ENCODE measurements around the gene AZIN2. TPM values are rescaled to one million over a fixed set of nuclear protein-coding genes. Genes with fewer than 3 reads are reported as not detected.

AZIN2 gene
- total and polyA plus RNA-seq, 2 donors = 1.7 to 4.2 TPM

- H3K36me3 ChIP-seq (ENCODE audit: control insufficient read depth in 2 of 2, insufficient read depth in 2 of 2, low read length in 1 of 2) = peaks cover 7 to 23% of the 10 kb centered on the region in 2 donors
- no peak overlapping the region for H3K27ac ChIP-seq (ENCODE audit: low read depth in 1 of 2, low read length in 1 of 2)
- WGBS = 98% methylated on average over 26 of the region's 26 CpGs
- H3K4me1 ChIP-seq (ENCODE audit: control insufficient read depth in 2 of 2, insufficient read depth in 2 of 2, low read length in 2 of 2) = no peaks in the 10 kb centered on the region
- no peaks in the 10 kb centered on the region for H3K27me3 ChIP-seq (ENCODE audit: control insufficient read depth in 2 of 2, insufficient read depth in 1 of 2, low read length in 1 of 2)
- H3K9me3 ChIP-seq (ENCODE audit: control insufficient read depth in 2 of 2, insufficient read depth in 1 of 2, low read length in 1 of 2) = no peaks in the 10 kb centered on the region
- H3K4me3 ChIP-seq (ENCODE audit: low read length in 2 of 2) = no peak overlapping the region
- DNase-seq (ENCODE audit: low read depth in 6 of 9, low spot score in 9 of 9) = no peak
These were observed 78.6 kb downstream of the AZIN2 start for GRCh38 chr1:33159577-33159976.

DNA sequence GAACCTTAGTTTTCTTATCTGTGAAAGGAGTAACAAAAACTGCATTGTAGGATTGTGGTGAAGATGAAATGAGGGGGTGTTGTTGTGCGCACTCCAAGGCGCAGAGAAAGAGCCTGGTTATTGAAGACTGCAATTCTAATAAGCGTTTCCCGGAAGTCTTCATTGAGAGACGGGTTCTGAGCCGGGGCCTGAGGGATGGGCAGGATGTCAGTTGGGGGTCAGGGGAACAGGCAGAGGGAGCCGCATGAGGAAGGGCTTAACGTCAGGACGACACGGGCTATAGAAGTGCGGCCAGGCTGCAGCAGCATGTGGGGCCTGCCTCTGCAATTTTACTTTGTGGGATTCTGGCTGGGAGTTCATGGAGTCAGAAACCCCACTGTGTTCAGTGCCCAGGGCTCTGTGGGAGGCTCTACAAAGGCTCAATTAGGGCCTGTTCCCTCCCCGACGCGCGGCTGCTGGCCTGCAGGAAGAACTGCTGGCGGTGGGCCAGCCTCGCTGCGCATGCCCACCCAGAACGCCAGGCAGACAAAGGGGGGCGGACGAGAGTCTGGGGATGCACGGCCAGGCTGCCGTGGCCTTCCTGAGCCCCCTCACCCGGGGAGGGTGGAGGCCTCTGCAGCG lies 80.2 kb downstream of the AZIN2 start:
- WGBS = 58% methylated on average over 25 of the region's 25 CpGs
- no peaks in the 10 kb centered on the region for H3K4me1 ChIP-seq (ENCODE audit: control insufficient read depth in 2 of 2, insufficient read depth in 2 of 2, low read length in 2 of 2)
- peaks cover 7 to 21% of the 10 kb centered on the region in 2 donors for H3K36me3 ChIP-seq (ENCODE audit: control insufficient read depth in 2 of 2, insufficient read depth in 2 of 2, low read length in 1 of 2)
- H3K4me3 ChIP-seq (ENCODE audit: low read length in 2 of 2) = no peak overlapping the region
- H3K9me3 ChIP-seq (ENCODE audit: control insufficient read depth in 2 of 2, insufficient read depth in 1 of 2, low read length in 1 of 2) = no peaks in the 10 kb centered on the region
- no peak overlapping the region for H3K27ac ChIP-seq (ENCODE audit: low read depth in 1 of 2, low read length in 1 of 2)
- no peak for DNase-seq (ENCODE audit: low read depth in 6 of 9, low spot score in 9 of 9)
- no peaks in the 10 kb centered on the region for H3K27me3 ChIP-seq (ENCODE audit: control insufficient read depth in 2 of 2, insufficient read depth in 1 of 2, low read length in 1 of 2)

DNA sequence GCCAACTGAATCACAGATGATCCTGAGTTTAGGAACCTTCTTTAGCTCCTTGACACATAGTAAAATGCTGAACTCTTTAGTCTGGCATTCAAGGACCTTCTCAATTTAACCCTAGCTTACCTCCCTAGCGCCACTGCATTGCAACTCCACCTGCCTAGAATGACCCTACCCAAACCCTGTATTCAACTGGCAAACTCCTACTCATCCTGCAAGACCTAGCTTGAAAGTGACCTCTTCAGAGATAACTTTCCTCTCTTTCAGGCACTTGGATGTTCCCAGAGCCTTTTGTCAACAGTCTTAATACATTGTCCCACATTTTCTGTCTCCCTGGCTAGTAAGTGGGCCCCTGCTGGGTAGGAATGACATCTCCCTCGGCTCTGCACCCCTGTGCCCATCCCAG lies 81.2 kb downstream of the AZIN2 start:
- H3K27ac ChIP-seq (ENCODE audit: low read depth in 1 of 2, low read length in 1 of 2) = no peak overlapping the region
- H3K27me3 ChIP-seq (ENCODE audit: control insufficient read depth in 2 of 2, insufficient read depth in 1 of 2, low read length in 1 of 2) = no peaks in the 10 kb centered on the region
- WGBS = over 99% methylated on average over 2 of the region's 2 CpGs
- DNase-seq (ENCODE audit: low read depth in 6 of 9, low spot score in 9 of 9) = no peak
- peaks cover 7 to 21% of the 10 kb centered on the region in 2 donors for H3K36me3 ChIP-seq (ENCODE audit: control insufficient read depth in 2 of 2, insufficient read depth in 2 of 2, low read length in 1 of 2)
- no peak overlapping the region for H3K4me3 ChIP-seq (ENCODE audit: low read length in 2 of 2)
- H3K4me1 ChIP-seq (ENCODE audit: control insufficient read depth in 2 of 2, insufficient read depth in 2 of 2, low read length in 2 of 2) = no peaks in the 10 kb centered on the region
- H3K9me3 ChIP-seq (ENCODE audit: control insufficient read depth in 2 of 2, insufficient read depth in 1 of 2, low read length in 1 of 2) = no peaks in the 10 kb centered on the region

- WGBS = 88% methylated on average over 14 of the region's 14 CpGs
- no peak for DNase-seq (ENCODE audit: low read depth in 6 of 9, low spot score in 9 of 9)
- Histone ChIP-seq H3K9me3 (ENCODE audit: control insufficient read depth in 2 of 2, insufficient read depth in 1 of 2, low read length in 1 of 2) (no peaks in the 10 kb centered on the region), H3K36me3 (ENCODE audit: control insufficient read depth in 2 of 2, insufficient read depth in 2 of 2, low read length in 1 of 2) (peaks cover 5 to 18% of the 10 kb centered on the region in 2 donors), H3K4me1 (ENCODE audit: control insufficient read depth in 2 of 2, insufficient read depth in 2 of 2, low read length in 2 of 2) (no peaks in the 10 kb centered on the region), H3K4me3 (ENCODE audit: low read length in 2 of 2) (no peak overlapping the region), H3K27me3 (ENCODE audit: control insufficient read depth in 2 of 2, insufficient read depth in 1 of 2, low read length in 1 of 2) (no peaks in the 10 kb centered on the region), H3K27ac (ENCODE audit: low read depth in 1 of 2, low read length in 1 of 2) (no peak overlapping the region)
These were observed 82.9 kb downstream of the AZIN2 start for GRCh38 chr1:33163621-33164519.

DNA sequence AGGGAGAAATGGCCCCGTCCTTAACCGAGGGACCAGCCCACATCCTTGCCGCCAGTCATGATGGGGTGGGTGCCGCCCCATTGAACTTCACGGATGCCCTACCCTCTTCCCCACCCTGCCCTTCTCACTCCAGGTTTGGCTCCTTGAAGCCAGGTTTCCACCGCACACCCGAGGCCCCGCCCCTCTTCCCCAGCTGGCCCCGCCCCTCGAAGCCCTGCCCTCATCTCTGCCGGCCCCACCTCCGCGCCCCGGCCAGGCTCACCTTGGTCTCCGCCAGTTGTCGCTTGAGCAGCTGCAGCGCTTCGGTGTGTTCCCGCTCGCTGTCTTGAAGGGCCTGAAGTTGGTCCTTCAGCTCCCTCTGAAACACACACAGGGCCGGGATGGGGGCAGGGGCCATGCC lies 84.3 kb downstream of the AZIN2 start:
- Histone ChIP-seq H3K27ac (ENCODE audit: low read depth in 1 of 2, low read length in 1 of 2) (no peak overlapping the region), H3K9me3 (ENCODE audit: control insufficient read depth in 2 of 2, insufficient read depth in 1 of 2, low read length in 1 of 2) (no peaks in the 10 kb centered on the region), H3K36me3 (ENCODE audit: control insufficient read depth in 2 of 2, insufficient read depth in 2 of 2, low read length in 1 of 2) (peaks cover 5 to 11% of the 10 kb centered on the region in 2 donors), H3K4me3 (ENCODE audit: low read length in 2 of 2) (no peak overlapping the region), H3K27me3 (ENCODE audit: control insufficient read depth in 2 of 2, insufficient read depth in 1 of 2, low read length in 1 of 2) (no peaks in the 10 kb centered on the region), H3K4me1 (ENCODE audit: control insufficient read depth in 2 of 2, insufficient read depth in 2 of 2, low read length in 2 of 2) (no peaks in the 10 kb centered on the region)
- DNase-seq (ENCODE audit: low read depth in 6 of 9, low spot score in 9 of 9) = no peak
- 94% methylated on average over 21 of the region's 21 CpGs for WGBS

DNA sequence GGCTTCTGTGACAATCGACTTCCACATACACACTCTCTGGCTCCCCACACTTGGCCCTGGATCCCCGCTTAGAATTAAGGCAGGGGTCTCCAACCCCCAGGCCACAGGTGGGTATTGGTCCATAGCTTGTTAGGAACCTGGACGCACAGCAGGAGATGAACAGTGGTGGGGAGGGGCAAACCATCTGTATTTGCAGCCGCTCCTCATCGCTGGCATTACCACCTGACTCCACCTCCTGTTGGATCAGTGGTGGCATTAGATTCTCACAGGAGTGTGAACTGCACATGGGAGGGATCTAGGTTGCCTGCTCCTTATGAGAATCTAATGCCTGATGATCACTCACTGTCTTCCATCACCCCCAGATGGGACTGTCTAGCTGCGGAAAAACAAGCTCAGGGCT lies 84.9 kb downstream of the AZIN2 start:
- H3K4me3 ChIP-seq (ENCODE audit: low read length in 2 of 2) = no peak overlapping the region
- no peaks in the 10 kb centered on the region for H3K4me1 ChIP-seq (ENCODE audit: control insufficient read depth in 2 of 2, insufficient read depth in 2 of 2, low read length in 2 of 2)
- 98% methylated on average over 6 of the region's 6 CpGs for WGBS
- no peak overlapping the region for H3K27ac ChIP-seq (ENCODE audit: low read depth in 1 of 2, low read length in 1 of 2)
- H3K9me3 ChIP-seq (ENCODE audit: control insufficient read depth in 2 of 2, insufficient read depth in 1 of 2, low read length in 1 of 2) = no peaks in the 10 kb centered on the region
- no peaks in the 10 kb centered on the region for H3K27me3 ChIP-seq (ENCODE audit: control insufficient read depth in 2 of 2, insufficient read depth in 1 of 2, low read length in 1 of 2)
- no peak for DNase-seq (ENCODE audit: low read depth in 6 of 9, low spot score in 9 of 9)
- peaks cover 5 to 13% of the 10 kb centered on the region in 2 donors for H3K36me3 ChIP-seq (ENCODE audit: control insufficient read depth in 2 of 2, insufficient read depth in 2 of 2, low read length in 1 of 2)

DNA sequence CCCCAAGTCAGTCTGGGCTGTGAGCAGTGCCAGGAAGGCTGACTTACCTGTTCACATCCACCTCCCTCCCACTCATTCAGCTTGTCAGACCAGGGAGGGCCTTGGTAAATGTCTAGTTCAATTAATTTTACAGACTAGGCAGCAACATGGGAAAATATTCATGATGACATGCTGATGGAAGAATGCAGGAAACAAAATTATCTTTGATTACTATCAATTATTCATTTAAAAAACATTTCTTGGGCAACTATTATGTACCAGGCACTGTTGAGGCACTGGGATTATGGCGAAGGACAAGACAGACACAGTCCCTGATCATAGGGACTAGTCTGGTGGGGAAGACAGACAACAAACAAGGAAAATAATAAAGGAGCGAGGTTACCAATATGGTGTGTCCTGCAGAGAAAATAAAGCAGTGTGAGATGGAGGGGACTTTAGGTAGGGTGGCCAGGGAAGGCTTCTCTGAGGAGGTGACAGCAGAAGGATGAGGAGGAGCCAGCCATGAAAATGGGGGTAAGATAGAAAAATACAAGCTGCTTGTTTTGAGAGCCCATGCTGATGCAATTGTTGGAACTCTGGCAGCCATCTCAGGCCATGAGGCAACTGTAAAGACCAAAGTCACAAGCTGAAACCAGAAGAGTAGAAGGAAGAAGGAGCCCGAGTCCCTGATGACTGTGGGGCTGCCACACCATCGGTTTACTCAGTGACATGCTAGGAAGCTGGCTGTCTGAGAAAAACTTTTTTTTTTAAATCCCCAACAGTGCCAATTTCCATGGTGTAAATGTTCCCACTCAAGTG lies 86.9 kb downstream of the AZIN2 start:
- Histone ChIP-seq H3K4me3 (ENCODE audit: low read length in 2 of 2) (no peak overlapping the region), H3K27ac (ENCODE audit: low read depth in 1 of 2, low read length in 1 of 2) (no peak overlapping the region), H3K36me3 (ENCODE audit: control insufficient read depth in 2 of 2, insufficient read depth in 2 of 2, low read length in 1 of 2) (peaks cover 5 to 13% of the 10 kb centered on the region in 2 donors), H3K9me3 (ENCODE audit: control insufficient read depth in 2 of 2, insufficient read depth in 1 of 2, low read length in 1 of 2) (no peaks in the 10 kb centered on the region), H3K4me1 (ENCODE audit: control insufficient read depth in 2 of 2, insufficient read depth in 2 of 2, low read length in 2 of 2) (no peaks in the 10 kb centered on the region), H3K27me3 (ENCODE audit: control insufficient read depth in 2 of 2, insufficient read depth in 1 of 2, low read length in 1 of 2) (no peaks in the 10 kb centered on the region)
- 99% methylated on average over 4 of the region's 4 CpGs for WGBS
- no peak for DNase-seq (ENCODE audit: low read depth in 6 of 9, low spot score in 9 of 9)

GRCh38 chr1:33168556-33169289 lies 87.8 kb downstream of the AZIN2 start:
- H3K27ac ChIP-seq (ENCODE audit: low read depth in 1 of 2, low read length in 1 of 2) = no peak overlapping the region
- H3K27me3 ChIP-seq (ENCODE audit: control insufficient read depth in 2 of 2, insufficient read depth in 1 of 2, low read length in 1 of 2) = no peaks in the 10 kb centered on the region
- H3K9me3 ChIP-seq (ENCODE audit: control insufficient read depth in 2 of 2, insufficient read depth in 1 of 2, low read length in 1 of 2) = no peaks in the 10 kb centered on the region
- no peak overlapping the region for H3K4me3 ChIP-seq (ENCODE audit: low read length in 2 of 2)
- peaks cover 5 to 13% of the 10 kb centered on the region in 2 donors for H3K36me3 ChIP-seq (ENCODE audit: control insufficient read depth in 2 of 2, insufficient read depth in 2 of 2, low read length in 1 of 2)
- WGBS = 86% methylated on average over 11 of the region's 11 CpGs
- no peak for DNase-seq (ENCODE audit: low read depth in 6 of 9, low spot score in 9 of 9)
- no peaks in the 10 kb centered on the region for H3K4me1 ChIP-seq (ENCODE audit: control insufficient read depth in 2 of 2, insufficient read depth in 2 of 2, low read length in 2 of 2)
